LNCAP (cell line): Measurements from ENCODE around the gene CCDC89.

Experiments used
- CTCF ChIP-seq: fragments of 450-650 bp; IDR thresholded peaks from 2 replicates; pipeline ENCODE4 v1.5.1; 2017; ENCODE audit warnings: mild to moderate bottlenecking

Gene CCDC89

GRCh38 chr11:85652786-85653447, 33.1 kb downstream of the CCDC89 start:
- TF ChIP-seq CTCF = no peak

GRCh38 chr11:85651118-85651517, 34.9 kb downstream of the CCDC89 start:
- TF ChIP-seq CTCF = no peak

- TF ChIP-seq CTCF = no peak
These were observed 38.2 kb downstream of the CCDC89 start, which contains the start of gene TMEM126A for GRCh38 chr11:85647604-85648299. TSS of gene TMEM126A (plus strand) at chr11:85647967. CDS start at chr11:85650256, 2,289 bp downstream.

- TF ChIP-seq CTCF = no peak
These were observed 38.9 kb downstream of the CCDC89 start for GRCh38 chr11:85647078-85647477.

GRCh38 chr11:85643191-85643614, 42.8 kb downstream of the CCDC89 start:
- no peak for TF ChIP-seq CTCF

- no peak for TF ChIP-seq CTCF
These were observed 51.2 kb downstream of the CCDC89 start for GRCh38 chr11:85634747-85635146.
